HepG2 (cell line): ENCODE results near the gene ATAD1. TPM values are rescaled to one million over a fixed set of nuclear protein-coding genes. Genes with fewer than 3 reads are reported as not detected.

Experiments
- ATAC-seq: fragments of 200-7000 bp; cut with Tn5 transposase; 3 replicates; pipeline ENCODE4 v1.9.1; 2020; ENCODE audit warnings: mild to moderate bottlenecking, moderate library complexity
- BruUV-seq: library from RNA; stranded (reverse); fragments of 400-500 nt; replicated peaks from 2 replicates; lab custom pipeline; 2021; lab: Mats Ljungman, UMichigan
- CTCF ChIA-PET: fragments of 300-600 bp; formaldehyde crosslinking; extraction: SDS; loops from one replicate; lab custom pipeline; 2021; ENCODE audit warnings: low total read pairs, inconsistent platforms, low intra/inter-chr PET ratio; lab: Yijun Ruan, JAX
- POLR2A ChIA-PET: fragments of 350-600 bp; sonication (Branson Sonifier 250); formaldehyde crosslinking; loops from one replicate; lab custom pipeline; 2020; ENCODE audit warnings: antibody characterized with exemption, inconsistent platforms; lab: Yijun Ruan, JAX
- DNase-seq: peaks from one replicate; pipeline ENCODE4 v3.0.0-alpha.2; 2015; ENCODE audit warnings: low spot score
- FAIRE-seq: peaks from 3 replicates; lab custom pipeline; 2011; peaks lifted over from hg19 to GRCh38; lab: Jason Lieb, UNC
- H2AFZ ChIP-seq: one replicate; pipeline ENCODE4 v1.6.1; 2011; ENCODE audit warnings: low read length, inconsistent platforms
- H3K27ac ChIP-seq: fragments of 300-600 bp; 3 replicates; pipeline ENCODE4 v1.8.0; 2011; ENCODE audit warnings: mixed run types, mild to moderate bottlenecking, mixed read lengths, low read length, inconsistent platforms; ENCODE audit not compliant: insufficient read depth; ENCODE audit errors: extremely low read length
- H3K27me3 ChIP-seq, 2 experiments: fragments of 200-600 bp in 1 of 2; 2 replicates in 1 of 2; 3 replicates in 1 of 2; pipeline versions ENCODE4 v1.6.0 to v1.8.0; 2011; ENCODE audit warnings: low read length in 2 of 2, mild to moderate bottlenecking in 2 of 2, moderate library complexity in 2 of 2, inconsistent platforms in 1 of 2; ENCODE audit not compliant: insufficient read depth in 2 of 2, control insufficient read depth in 1 of 2
- H3K36me3 ChIP-seq, 2 experiments: fragments of 200-600 bp in 1 of 2; replicated peaks in 1 of 2; 2 replicates in 1 of 2; 3 replicates in 1 of 2; pipeline versions ENCODE4 v1.5.1 to v1.8.0; 2011; ENCODE audit warnings: low read length in 2 of 2, inconsistent platforms in 1 of 2; ENCODE audit not compliant: insufficient read depth in 2 of 2, control insufficient read depth in 1 of 2
- H3K4me1 ChIP-seq: 2 replicates; pipeline ENCODE4 v1.5.1; 2012; ENCODE audit warnings: low read length, inconsistent platforms; ENCODE audit not compliant: insufficient read depth
- H3K4me2 ChIP-seq: 2 replicates; pipeline ENCODE4 v1.6.0; 2011; ENCODE audit warnings: low read depth, low read length, inconsistent platforms
- H3K4me3 ChIP-seq, 3 experiments: fragments of 200-600 bp in 1 of 3; sonication (generic), shearing (Covaris generic) in 1 of 3; replicated peaks in 1 of 3; 2 replicates each; pipeline ENCODE4 v1.5.1; 2011 to 2016; ENCODE audit warnings: low read length in 3 of 3, inconsistent platforms in 2 of 3, low read depth in 2 of 3, mild to moderate bottlenecking in 2 of 3, control low read depth in 1 of 3, mixed read lengths in 1 of 3; ENCODE audit not compliant: insufficient read depth in 1 of 3
- H3K79me2 ChIP-seq: one replicate; pipeline ENCODE4 v1.6.1; 2011; ENCODE audit warnings: low read length, inconsistent platforms; ENCODE audit not compliant: insufficient read depth
- H3K9ac ChIP-seq: 2 replicates; pipeline ENCODE4 v1.6.0; 2011; ENCODE audit warnings: mild to moderate bottlenecking, low read depth, low read length, inconsistent platforms; ENCODE audit not compliant: insufficient read depth
- H3K9me3 ChIP-seq: 2 replicates; pipeline ENCODE4 v1.5.1; 2012; ENCODE audit warnings: mild to moderate bottlenecking, low read length
- H4K20me1 ChIP-seq: 2 replicates; pipeline ENCODE4 v1.6.0; 2011; ENCODE audit warnings: inconsistent platforms, mild to moderate bottlenecking, low read length, moderate library complexity; ENCODE audit not compliant: insufficient read depth
- CC2D1A ChIP-seq: sonication (generic); formaldehyde crosslinking; IDR thresholded peaks from 2 replicates; pipeline ENCODE4 v1.8.1; 2023; ENCODE audit warnings: mild to moderate bottlenecking, missing genetic modification reagents
- CHD2 ChIP-seq: IDR thresholded peaks from 2 replicates; pipeline ENCODE4 v1.6.1; 2011; ENCODE audit warnings: low read depth, low read length, improper control_type of control experiment
- GABPA ChIP-seq, 2 experiments: IDR thresholded peaks; 2 replicates each; pipeline ENCODE4 v1.6.1; 2011 to 2016; ENCODE audit warnings: low read depth in 2 of 2, low read length in 1 of 2, missing biosample characterization in 1 of 2, missing genetic modification characterization in 1 of 2
- TBP ChIP-seq: sonication (generic); formaldehyde crosslinking; IDR thresholded peaks from 2 replicates; pipeline ENCODE4 v1.5.0; 2020; ENCODE audit warnings: missing genetic modification reagents
- ZFAT ChIP-seq: sonication (generic); formaldehyde crosslinking; conservative IDR thresholded peaks from 2 replicates; pipeline ENCODE4 v1.8.1; 2023; ENCODE audit warnings: missing genetic modification reagents, inconsistent platforms
- ZNF124 ChIP-seq: sonication (generic); formaldehyde crosslinking; IDR thresholded peaks from 2 replicates; pipeline ENCODE4 v1.4.0; 2020; ENCODE audit warnings: missing genetic modification reagents
- WGBS: methylation state at CpG from one replicate; pipeline ENCODE4 v1.1.6; 2017; ENCODE audit warnings: low lambda C conversion rate; 5-methylcytosine and 5-hydroxymethylcytosine counted together
- in situ Hi-C: cut with HindIII; loops from 2 replicates; pipeline ENCODE4 v1.10.0; 2017; ENCODE audit warnings: low pct_unique_long_range_greater_than_20kb; ENCODE audit not compliant: extremely low pct_ligation_motif_present
- intact Hi-C: fragments of 100-400 bp; cut with micrococcal nuclease; formaldehyde crosslinking; loops from one replicate; pipeline ENCODE4 v1.10.0; 2022; ENCODE audit not compliant: unreplicated experiment
- polyA plus RNA-seq, 8 experiments: library from polyadenylated mRNA; depleted of rRNA in 3 of 8; stranded (reverse) in 7 of 8; unstranded in 1 of 8; fragments of >200 nt; fragmentation: Illumina TruSeq in 4 of 8; extraction: Trizol in 4 of 8; gene quantifications; 2 replicates each; pipeline versions ENCODE4 v1.2.1 to v1.2.3, GENCODE V29; 2011 to 2016; ENCODE audit warnings: low read depth in 4 of 8, missing spikeins in 1 of 8, mixed read lengths in 1 of 8; ENCODE audit not compliant: insufficient read depth in 1 of 8
- total RNA-seq, 5 experiments: library from RNA; depleted of rRNA; stranded (reverse); fragments of >200 nt; fragmentation: Illumina TruSeq; extraction: Trizol; gene quantifications; 2 replicates each; pipeline ENCODE4 v1.2.3, GENCODE V29; 2016; ENCODE audit warnings: low read depth in 1 of 5
- TF ChIP-seq, protein P1 (sequence below): sonication (generic); formaldehyde crosslinking; IDR thresholded peaks from 2 replicates; pipeline ENCODE4 v1.4.0; 2020; ENCODE audit warnings: mild to moderate bottlenecking, missing genetic modification reagents

ATAD1 gene
- total and polyA plus RNA-seq, 2 of the 13 experiments (the other 11 are each of a cell fraction or from before 2014, with no cell fraction given): 14.9 to 28.2 TPM

DNA sequence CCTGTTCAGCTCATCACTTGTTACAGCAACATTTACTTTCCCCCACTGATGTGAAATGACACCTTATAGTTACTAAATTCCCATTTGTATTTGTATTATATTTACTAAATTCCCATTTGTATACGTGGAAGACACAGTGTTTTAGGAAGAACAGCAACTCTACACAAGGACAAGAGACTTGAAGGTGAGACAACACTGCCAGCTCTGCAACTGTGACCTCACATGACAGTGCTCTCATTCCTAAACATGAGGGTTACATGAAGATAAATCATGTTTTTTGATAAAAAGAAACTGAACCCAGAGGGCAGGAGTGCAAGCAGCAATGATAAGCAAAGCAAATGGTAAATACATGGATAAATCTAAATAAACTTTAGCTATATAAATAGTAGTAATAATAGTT, 60.3 kb downstream of the ATAD1 start:
- Histone ChIP-seq H3K4me1 (peaks cover 16% of the 10 kb centered on the region), H3K9ac (no peak overlapping the region), H3K27me3 (no peaks in the 10 kb centered on the region), H3K36me3 (peaks cover 3 to 26% of the 10 kb centered on the region in 2 experiments; a peak in 3 of 5 replicates), H3K4me3 (no peak overlapping the region), H3K79me2 (no peaks in the 10 kb centered on the region)
- POLR2A ChIA-PET: interaction anchor here (0.7 kb wide), 1 partner anchor 859 kb away, joined by 4 read pairs; no protein-coding TSS in a partner anchor
- intact Hi-C loops (no loop called here), in situ Hi-C loops (no loop called here)
- TF ChIP-seq ZFAT (CRISPR knock-in tag): no peak
- TF ChIP-seq CHD2: no peak
- TF ChIP-seq, protein P1, sequence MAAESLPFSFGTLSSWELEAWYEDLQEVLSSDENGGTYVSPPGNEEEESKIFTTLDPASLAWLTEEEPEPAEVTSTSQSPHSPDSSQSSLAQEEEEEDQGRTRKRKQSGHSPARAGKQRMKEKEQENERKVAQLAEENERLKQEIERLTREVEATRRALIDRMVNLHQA: no peak
- no peak for TF ChIP-seq ZNF124 (CRISPR knock-in tag)
- no peak for TF ChIP-seq GABPA (IDR thresholded peaks at IDR 0.05; ENCODE audit: low read depth, low read length)
- no peak for TF ChIP-seq GABPA (CRISPR knock-in tag; IDR thresholded peaks at IDR 0.05; ENCODE audit: low read depth)
- TF ChIP-seq, all 625 proteins: peak for 0
- DNase-seq (no peak), ATAC-seq (no peak), FAIRE-seq (no peak)
- Histone ChIP-seq H4K20me1 (no peaks in the 10 kb centered on the region), H3K4me2 (no peak overlapping the region), H3K27ac (no peak overlapping the region), H2AFZ (no peak overlapping the region), H3K9me3 (no peaks in the 10 kb centered on the region)
- BruUV-seq: no TSS peak
- CTCF ChIA-PET: no interaction called here
- 86% methylated on average over 1 of the region's 1 CpG for WGBS

DNA sequence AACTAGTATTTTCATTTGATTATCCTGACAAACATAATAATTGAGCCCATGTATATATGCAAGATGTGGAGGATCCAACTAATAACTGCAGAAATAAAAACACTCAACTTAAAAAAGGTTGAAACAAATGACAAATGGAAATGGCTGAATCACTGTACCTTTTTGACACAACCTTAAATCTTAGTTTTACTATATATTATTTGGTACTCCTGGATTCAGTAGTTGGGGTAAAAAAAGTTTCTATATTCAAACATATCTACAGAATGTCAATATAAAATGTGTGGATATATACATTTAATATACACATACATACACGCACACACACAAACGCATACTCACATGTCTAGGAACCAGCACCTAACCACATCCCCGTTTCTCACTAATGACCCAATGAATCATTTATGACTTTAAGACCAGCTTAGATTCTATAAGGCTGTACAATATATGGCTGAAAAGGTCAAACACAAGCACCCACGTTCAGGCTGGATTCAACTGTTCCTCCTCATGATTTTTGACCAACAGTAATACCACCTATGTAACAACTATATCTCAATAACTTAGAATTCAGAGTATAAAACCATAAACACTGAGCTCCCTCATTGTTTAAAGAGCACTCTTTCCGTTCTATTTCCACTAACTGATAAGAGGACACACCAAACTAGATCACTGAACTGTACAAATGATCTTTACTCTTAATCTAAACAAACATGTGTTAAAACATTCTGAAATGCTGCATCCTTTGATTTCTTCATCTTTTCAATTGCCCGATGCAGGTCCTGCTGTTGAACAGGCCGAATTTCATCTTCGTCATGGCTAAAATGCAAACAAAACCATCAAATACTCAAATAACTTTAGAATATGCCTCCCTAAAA, 63.8 kb downstream of the ATAD1 start:
- POLR2A ChIA-PET: no interaction called here
- in situ Hi-C loops (no loop called here), intact Hi-C loops (no loop called here)
- no peak for DNase-seq
- no peaks in the 10 kb centered on the region for H3K79me2 ChIP-seq
- no peak overlapping the region for H3K4me3 ChIP-seq
- no peak overlapping the region for H3K9ac ChIP-seq
- no TSS peak for BruUV-seq
- H2AFZ ChIP-seq: no peak overlapping the region
- 0 out of 2 replicates have a peak, but pooled peaks cover 5% of the 10 kb centered on the region for H3K4me1 ChIP-seq
- H3K4me2 ChIP-seq: no peak overlapping the region
- no peak overlapping the region for H3K27ac ChIP-seq
- H3K27me3 ChIP-seq: no peaks in the 10 kb centered on the region
- ATAC-seq: no peak; the same call in 2 of the 3 replicates
- WGBS: 87% methylated on average over 8 of the region's 8 CpGs
- CTCF ChIA-PET: no interaction called here
- H3K9me3 ChIP-seq: no peaks in the 10 kb centered on the region
- FAIRE-seq: no peak
- no peaks in the 10 kb centered on the region for H4K20me1 ChIP-seq
- TF ChIP-seq TBP (CRISPR knock-in tag): no peak
- TF ChIP-seq CC2D1A: no peak
- peaks cover 3 to 18% of the 10 kb centered on the region in 2 experiments; a peak in 3 of 5 replicates for H3K36me3 ChIP-seq
